ENCODE measurements around the gene CCKAR. TPM values are rescaled to one million over a fixed set of nuclear protein-coding genes. Genes with fewer than 3 reads are reported as not detected.

Gene CCKAR
- total and polyA plus RNA-seq, 2 donors from 2014 or later, result 0.22 TPM; not detected in 1

DNA sequence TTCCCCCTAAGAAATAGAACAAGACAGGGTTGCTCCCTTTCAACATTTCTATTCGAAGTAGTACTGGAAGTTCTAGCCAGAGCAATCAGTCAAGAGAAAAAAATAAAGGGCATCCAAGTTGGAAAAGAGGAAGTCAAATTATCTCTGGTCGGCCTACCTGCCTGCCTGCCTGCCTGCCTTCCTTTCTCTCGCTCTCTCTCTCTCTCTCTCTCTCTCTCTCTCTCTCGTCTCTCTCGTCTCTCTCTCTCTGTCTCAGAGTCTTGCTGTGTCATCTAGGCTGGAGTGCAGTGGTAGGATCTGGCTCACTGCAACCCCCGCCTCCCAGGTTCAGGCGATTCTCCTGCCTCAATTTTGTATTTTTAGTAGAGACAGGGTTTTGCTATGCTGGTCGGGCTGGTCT is 42.9 kb downstream of the CCKAR start:
- Histone ChIP-seq H3K9me3 (ENCODE audit: control insufficient read depth in 2 of 3, insufficient read depth in 1 of 3, low read length in 3 of 3) (no peaks in the 10 kb centered on the region), H3K27ac (ENCODE audit: low read depth in 2 of 2, low read length in 2 of 2) (no peak overlapping the region), H3K27me3 (ENCODE audit: control insufficient read depth, insufficient read depth, low read length) (no peaks in the 10 kb centered on the region), H3K4me1 (ENCODE audit: control insufficient read depth in 2 of 3, insufficient read depth in 2 of 3, low read depth in 1 of 3, low read length in 3 of 3) (no peaks in the 10 kb centered on the region), H3K4me3 (ENCODE audit: low read length in 3 of 3) (no peak overlapping the region), H3K9ac (ENCODE audit: low read length in 3 of 3) (no peak overlapping the region), H3K36me3 (ENCODE audit: control insufficient read depth in 2 of 3, insufficient read depth in 3 of 3, low read length in 3 of 3) (no peaks in the 10 kb centered on the region)
- intact Hi-C loops (cut with DNase I), result no loop called here
- DNase-seq, result no peak
- no peak for FAIRE-seq
- TF ChIP-seq, protein P1, sequence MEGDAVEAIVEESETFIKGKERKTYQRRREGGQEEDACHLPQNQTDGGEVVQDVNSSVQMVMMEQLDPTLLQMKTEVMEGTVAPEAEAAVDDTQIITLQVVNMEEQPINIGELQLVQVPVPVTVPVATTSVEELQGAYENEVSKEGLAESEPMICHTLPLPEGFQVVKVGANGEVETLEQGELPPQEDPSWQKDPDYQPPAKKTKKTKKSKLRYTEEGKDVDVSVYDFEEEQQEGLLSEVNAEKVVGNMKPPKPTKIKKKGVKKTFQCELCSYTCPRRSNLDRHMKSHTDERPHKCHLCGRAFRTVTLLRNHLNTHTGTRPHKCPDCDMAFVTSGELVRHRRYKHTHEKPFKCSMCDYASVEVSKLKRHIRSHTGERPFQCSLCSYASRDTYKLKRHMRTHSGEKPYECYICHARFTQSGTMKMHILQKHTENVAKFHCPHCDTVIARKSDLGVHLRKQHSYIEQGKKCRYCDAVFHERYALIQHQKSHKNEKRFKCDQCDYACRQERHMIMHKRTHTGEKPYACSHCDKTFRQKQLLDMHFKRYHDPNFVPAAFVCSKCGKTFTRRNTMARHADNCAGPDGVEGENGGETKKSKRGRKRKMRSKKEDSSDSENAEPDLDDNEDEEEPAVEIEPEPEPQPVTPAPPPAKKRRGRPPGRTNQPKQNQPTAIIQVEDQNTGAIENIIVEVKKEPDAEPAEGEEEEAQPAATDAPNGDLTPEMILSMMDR (IDR thresholded peaks at IDR 0.05; ENCODE audit: borderline replicate concordance, extremely low read depth, insufficient read depth), result no peak

DNA sequence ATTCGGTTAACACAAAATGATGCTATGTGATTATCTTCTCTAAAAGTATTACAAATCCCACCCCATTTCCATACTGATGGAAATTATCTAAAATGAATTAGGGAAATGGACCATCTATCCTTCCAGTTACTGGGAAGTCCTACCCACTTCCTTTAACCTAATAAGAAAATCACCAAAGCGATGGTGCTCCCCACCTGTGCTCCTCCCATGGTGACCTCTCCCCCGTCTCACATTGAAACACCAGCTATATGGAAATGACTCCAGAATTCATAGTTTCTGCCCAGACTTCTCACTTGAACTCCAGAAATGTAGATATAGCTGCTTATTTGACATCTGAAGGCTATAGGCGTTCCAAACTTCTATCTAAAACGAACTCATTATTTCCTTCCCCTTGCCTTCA is 48.5 kb downstream of the CCKAR start:
- no peak for FAIRE-seq

DNA sequence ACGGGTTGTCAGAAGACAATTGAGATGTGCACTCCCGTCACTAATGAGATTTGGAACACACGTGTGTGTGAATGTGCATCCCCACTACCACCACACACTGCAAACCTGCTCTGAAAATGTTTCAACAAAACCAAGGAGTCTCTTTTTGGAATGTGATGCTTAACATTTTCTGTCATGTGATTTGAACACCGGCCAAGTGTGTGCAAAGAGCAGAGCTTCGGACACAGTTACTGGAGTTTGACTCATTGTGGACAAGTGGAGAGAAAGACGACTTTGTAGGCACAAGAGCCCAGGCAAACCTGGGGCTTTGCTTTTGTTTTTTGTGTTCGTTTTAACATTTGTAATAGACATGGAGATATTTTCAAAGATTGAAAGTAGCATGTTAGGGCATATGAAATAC is 49.2 kb downstream of the CCKAR start:
- TF ChIP-seq, protein P1 (IDR thresholded peaks at IDR 0.05; ENCODE audit: borderline replicate concordance, extremely low read depth, insufficient read depth), result no peak
- FAIRE-seq (no peak), DNase-seq (peak in 1 of 5 donors; percentile 24)
- intact Hi-C loops (cut with DNase I), result no loop called here
- H3K27ac ChIP-seq (ENCODE audit: low read depth in 2 of 2, low read length in 2 of 2), result no peak overlapping the region
- H3K9me3 ChIP-seq (ENCODE audit: control insufficient read depth in 2 of 3, insufficient read depth in 1 of 3, low read length in 3 of 3), result no peaks in the 10 kb centered on the region
- no peaks in the 10 kb centered on the region for H3K27me3 ChIP-seq (ENCODE audit: control insufficient read depth, insufficient read depth, low read length)
- H3K36me3 ChIP-seq (ENCODE audit: control insufficient read depth in 2 of 3, insufficient read depth in 3 of 3, low read length in 3 of 3), result no peaks in the 10 kb centered on the region
- no peak overlapping the region for H3K4me3 ChIP-seq (ENCODE audit: low read length in 3 of 3)
- no peaks in the 10 kb centered on the region for H3K4me1 ChIP-seq (ENCODE audit: control insufficient read depth in 2 of 3, insufficient read depth in 2 of 3, low read depth in 1 of 3, low read length in 3 of 3)
- no peak overlapping the region for H3K9ac ChIP-seq (ENCODE audit: low read length in 3 of 3)

More for the DNA sequence above, 48.5 kb downstream of the CCKAR start:
- Histone ChIP-seq H3K27me3 (ENCODE audit: control insufficient read depth, insufficient read depth, low read length) (no peaks in the 10 kb centered on the region), H3K27ac (ENCODE audit: low read depth in 2 of 2, low read length in 2 of 2) (no peak overlapping the region), H3K4me3 (ENCODE audit: low read length in 3 of 3) (no peak overlapping the region), H3K36me3 (ENCODE audit: control insufficient read depth in 2 of 3, insufficient read depth in 3 of 3, low read length in 3 of 3) (no peaks in the 10 kb centered on the region), H3K9me3 (ENCODE audit: control insufficient read depth in 2 of 3, insufficient read depth in 1 of 3, low read length in 3 of 3) (no peaks in the 10 kb centered on the region), H3K9ac (ENCODE audit: low read length in 3 of 3) (no peak overlapping the region), H3K4me1 (ENCODE audit: control insufficient read depth in 2 of 3, insufficient read depth in 2 of 3, low read depth in 1 of 3, low read length in 3 of 3) (no peaks in the 10 kb centered on the region)
- intact Hi-C loops (cut with DNase I), result no loop called here
- TF ChIP-seq, protein P1 (IDR thresholded peaks at IDR 0.05; ENCODE audit: borderline replicate concordance, extremely low read depth, insufficient read depth), result no peak
- DNase-seq, result no peak

DNA sequence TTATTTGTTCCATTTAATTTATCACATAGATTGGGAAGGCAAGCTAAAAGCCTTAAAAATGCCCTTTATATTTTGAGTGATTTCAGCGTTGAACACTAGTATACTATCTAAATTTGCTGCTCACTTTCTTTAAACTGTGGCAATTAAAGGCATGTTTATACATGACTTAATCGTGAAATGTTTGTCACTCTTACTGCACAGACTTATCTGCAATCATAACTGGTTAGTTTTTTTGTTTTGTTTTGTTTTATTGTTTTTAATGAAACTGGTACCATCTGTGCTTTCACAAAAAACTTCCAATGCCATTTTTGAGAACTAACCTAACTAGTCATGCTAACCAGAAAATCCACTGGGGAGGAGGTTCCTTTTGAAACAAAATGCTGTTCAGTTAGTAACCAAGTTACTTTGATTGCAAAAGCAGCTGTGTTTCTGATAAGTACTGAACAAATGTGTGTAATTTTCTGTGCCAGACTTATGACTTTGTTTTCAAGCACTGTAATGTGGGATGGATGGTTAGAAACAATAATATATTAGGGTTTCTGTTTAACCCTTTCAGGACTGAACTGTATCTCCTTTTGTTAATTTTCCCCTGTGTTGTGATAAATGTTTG is 56.1 kb downstream of the CCKAR start:
- no peaks in the 10 kb centered on the region for H3K4me1 ChIP-seq (ENCODE audit: control insufficient read depth in 2 of 3, insufficient read depth in 2 of 3, low read depth in 1 of 3, low read length in 3 of 3)
- no peak overlapping the region for H3K4me3 ChIP-seq (ENCODE audit: low read length in 3 of 3)
- H3K36me3 ChIP-seq (ENCODE audit: control insufficient read depth in 2 of 3, insufficient read depth in 3 of 3, low read length in 3 of 3), result peaks cover 0 to 13% (median 8%) of the 10 kb centered on the region in 3 donors
- no peak overlapping the region for H3K27ac ChIP-seq (ENCODE audit: low read depth in 2 of 2, low read length in 2 of 2)
- FAIRE-seq, result no peak
- intact Hi-C loops (cut with DNase I), result no loop called here
- no peaks in the 10 kb centered on the region for H3K9me3 ChIP-seq (ENCODE audit: control insufficient read depth in 2 of 3, insufficient read depth in 1 of 3, low read length in 3 of 3)
- DNase-seq, result no peak
- no peak overlapping the region for H3K9ac ChIP-seq (ENCODE audit: low read length in 3 of 3)
- H3K27me3 ChIP-seq (ENCODE audit: control insufficient read depth, insufficient read depth, low read length), result no peaks in the 10 kb centered on the region
- TF ChIP-seq, protein P1 (IDR thresholded peaks at IDR 0.05; ENCODE audit: borderline replicate concordance, extremely low read depth, insufficient read depth), result no peak

Data from kidney (tissue), 14 donors.